Uterus (tissue), 2 donors: ENCODE data around the gene VEZT.

ENCODE experiments used
- CTCF ChIP-seq, 4 experiments: fragments of 200-600 bp in 2 of 4; fragments of 450-650 bp in 2 of 4; sonication (generic) in 2 of 4; IDR thresholded peaks; one replicate each; pipeline ENCODE4 v1.5.1; 2016 to 2019; ENCODE audit warnings: antibody characterized with exemption in 4 of 4, mild to moderate bottlenecking in 2 of 4, moderate library complexity in 1 of 4
- POLR2A ChIP-seq, 2 donors: fragments of 450-650 bp; IDR thresholded peaks; one replicate each; pipeline ENCODE4 v1.6.1; 2016; ENCODE audit warnings: antibody characterized with exemption in 2 of 2, mild to moderate bottlenecking in 1 of 2, moderate library complexity in 1 of 2

GRCh38 chr12:95203487-95204030 is 14.0 kb upstream of the VEZT start:
- TF ChIP-seq CTCF (IDR thresholded peaks at IDR 0.05) (no peak), POLR2A (IDR thresholded peaks at IDR 0.05) (no peak)
